GM12864 (cell line): ENCODE results near the gene SSPN.

ENCODE experiments used
- DNase-seq: peaks from one replicate; pipeline ENCODE4 v3.0.0-alpha.2; 2011; ENCODE audit warnings: low read depth
- H3K4me3 ChIP-seq: 2 replicates; pipeline ENCODE4 v1.5.1; 2011; ENCODE audit warnings: mild to moderate bottlenecking, low read depth, low read length, control low read depth
- TF ChIP-seq, protein P1 (sequence below): IDR thresholded peaks from 2 replicates; pipeline ENCODE4 v1.5.1; 2011; ENCODE audit warnings: low read depth, mild to moderate bottlenecking, moderate library complexity, low read length, control low read depth, inconsistent platforms; ENCODE audit errors: missing control alignments

SSPN gene

GRCh38 chr12:26156201-26156871, 39.0 kb upstream of the SSPN start:
- peak; percentile 99 for DNase-seq
- peak overlapping the region; percentile 21; the same call in 1 of the 2 replicates for H3K4me3 ChIP-seq
- TF ChIP-seq, protein P1, sequence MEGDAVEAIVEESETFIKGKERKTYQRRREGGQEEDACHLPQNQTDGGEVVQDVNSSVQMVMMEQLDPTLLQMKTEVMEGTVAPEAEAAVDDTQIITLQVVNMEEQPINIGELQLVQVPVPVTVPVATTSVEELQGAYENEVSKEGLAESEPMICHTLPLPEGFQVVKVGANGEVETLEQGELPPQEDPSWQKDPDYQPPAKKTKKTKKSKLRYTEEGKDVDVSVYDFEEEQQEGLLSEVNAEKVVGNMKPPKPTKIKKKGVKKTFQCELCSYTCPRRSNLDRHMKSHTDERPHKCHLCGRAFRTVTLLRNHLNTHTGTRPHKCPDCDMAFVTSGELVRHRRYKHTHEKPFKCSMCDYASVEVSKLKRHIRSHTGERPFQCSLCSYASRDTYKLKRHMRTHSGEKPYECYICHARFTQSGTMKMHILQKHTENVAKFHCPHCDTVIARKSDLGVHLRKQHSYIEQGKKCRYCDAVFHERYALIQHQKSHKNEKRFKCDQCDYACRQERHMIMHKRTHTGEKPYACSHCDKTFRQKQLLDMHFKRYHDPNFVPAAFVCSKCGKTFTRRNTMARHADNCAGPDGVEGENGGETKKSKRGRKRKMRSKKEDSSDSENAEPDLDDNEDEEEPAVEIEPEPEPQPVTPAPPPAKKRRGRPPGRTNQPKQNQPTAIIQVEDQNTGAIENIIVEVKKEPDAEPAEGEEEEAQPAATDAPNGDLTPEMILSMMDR = no peak

DNA sequence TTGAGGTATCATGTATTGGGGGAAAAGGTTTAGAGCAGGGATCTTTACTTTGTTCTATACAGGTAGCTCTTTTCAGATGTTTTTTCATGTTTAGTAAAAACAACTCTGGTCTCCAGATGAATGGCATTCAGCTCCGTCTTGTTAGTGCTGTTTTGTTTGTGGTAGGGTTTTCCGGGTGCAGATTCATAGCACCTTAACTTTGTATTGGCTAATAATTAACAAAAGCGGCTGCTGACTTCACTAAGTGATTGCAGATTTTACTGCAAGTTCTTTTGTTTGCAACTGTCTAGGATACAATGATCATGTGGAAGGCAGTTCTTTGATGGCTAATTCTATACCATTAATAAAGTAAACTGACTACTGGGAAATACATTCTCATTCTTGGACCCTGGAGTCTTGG, 38.4 kb upstream of the SSPN start:
- TF ChIP-seq, protein P1 = no peak
- H3K4me3 ChIP-seq = no peak overlapping the region
- DNase-seq = no peak

DNA sequence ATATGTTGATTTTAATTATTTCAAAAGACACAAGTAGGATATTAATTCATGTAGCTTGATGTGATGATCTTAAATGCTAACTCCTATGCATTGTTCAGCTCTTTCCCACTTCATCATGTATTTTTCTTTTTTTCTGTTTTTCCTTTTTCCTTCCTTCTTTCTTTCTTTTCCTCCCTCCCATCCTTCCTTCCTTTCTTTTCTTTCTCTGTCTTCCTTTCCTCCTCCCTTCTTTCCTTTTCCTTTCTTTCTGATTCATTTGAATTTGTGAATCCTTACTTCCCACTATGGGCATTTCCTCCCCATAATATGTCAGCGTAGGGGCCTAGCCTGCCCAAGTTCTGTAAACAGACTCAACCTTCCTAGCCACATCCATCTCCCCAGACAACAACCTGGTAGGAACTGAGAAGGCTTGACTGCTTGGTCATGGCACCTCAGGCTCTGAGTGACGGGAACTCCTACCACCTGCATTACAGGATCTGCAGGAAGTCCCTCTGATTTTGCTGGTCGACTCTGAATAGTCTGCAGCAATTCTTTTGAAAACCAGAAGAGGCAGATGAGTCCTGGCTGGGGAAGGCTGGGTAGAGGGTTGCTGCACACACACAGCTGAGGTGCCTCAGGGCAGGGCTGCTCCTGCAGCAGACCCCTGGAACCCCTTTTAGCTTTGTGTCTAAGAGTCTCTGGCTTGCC, 37.2 kb upstream of the SSPN start:
- TF ChIP-seq, protein P1 = peak; percentile 45
- peak; percentile 55 for DNase-seq
- H3K4me3 ChIP-seq = no peak overlapping the region

- no peak overlapping the region for H3K4me3 ChIP-seq
- no peak for DNase-seq
- TF ChIP-seq, protein P1 = no peak
Observed at GRCh38 chr12:26162174-26162573, 33.2 kb upstream of the SSPN start.

GRCh38 chr12:26162905-26163304, 32.5 kb upstream of the SSPN start:
- TF ChIP-seq, protein P1 = no peak
- DNase-seq = peak; percentile 81
- no peak overlapping the region for H3K4me3 ChIP-seq

- no peak overlapping the region for H3K4me3 ChIP-seq
- TF ChIP-seq, protein P1 = no peak
- no peak for DNase-seq
Observed at GRCh38 chr12:26164118-26164517, 31.3 kb upstream of the SSPN start.
